CD4-positive, alpha-beta T cell treated with Interleukin-17A for 1 hour (primary cell): Measurements from ENCODE around the gene NDUFA3.
A peak's percentile ranks its signal among the peaks of the same experiment; 100 is the strongest.

ENCODE experiments used
- DNase-seq: peaks from one replicate; pipeline ENCODE4 v3.0.0-alpha.2; 2020

NDUFA3 gene

GRCh38 chr19:54108496-54108895 lies 5.8 kb downstream of the NDUFA3 start:
- no peak for DNase-seq

- DNase-seq = no peak
Observed at GRCh38 chr19:54109651-54110050, 7.0 kb downstream of the NDUFA3 start.

GRCh38 chr19:54114340-54115108 lies 11.9 kb downstream of the NDUFA3 start:
- peak; percentile 62 for DNase-seq

GRCh38 chr19:54115109-54116063 lies 12.7 kb downstream of the NDUFA3 start, which contains the start of the genes PRPF31 and TFPT:
Gene PRPF31 (plus strand): TSS chr19:54115754. CDS start chr19:54118279, 2,525 bp downstream.
Gene TFPT (minus strand): TSS chr19:54115657. CDS start chr19:54115269, 388 bp downstream.
- DNase-seq = peak; percentile 98

- DNase-seq = no peak
Observed at GRCh38 chr19:54121259-54121658, 18.6 kb downstream of the NDUFA3 start.

GRCh38 chr19:54123682-54124081 lies 21.0 kb downstream of the NDUFA3 start:
- no peak for DNase-seq

- no peak for DNase-seq
Observed at GRCh38 chr19:54124393-54124792, 21.7 kb downstream of the NDUFA3 start.

GRCh38 chr19:54125713-54126112 lies 23.1 kb downstream of the NDUFA3 start:
- DNase-seq = no peak

GRCh38 chr19:54127688-54128440 lies 25.2 kb downstream of the NDUFA3 start:
- no peak for DNase-seq

- DNase-seq = no peak
Observed at GRCh38 chr19:54128441-54128725, 25.7 kb downstream of the NDUFA3 start.

GRCh38 chr19:54128796-54129616 lies 26.4 kb downstream of the NDUFA3 start:
- no peak for DNase-seq

- DNase-seq = no peak
Observed at GRCh38 chr19:54129617-54129996, 27.0 kb downstream of the NDUFA3 start.

- no peak for DNase-seq
Observed at GRCh38 chr19:54133312-54133956, 30.8 kb downstream of the NDUFA3 start.

- no peak for DNase-seq
Observed at GRCh38 chr19:54133957-54134590, 31.4 kb downstream of the NDUFA3 start.

- DNase-seq = no peak
Observed at GRCh38 chr19:54136086-54136863, 33.6 kb downstream of the NDUFA3 start.

- peak; percentile 100 for DNase-seq
Observed at GRCh38 chr19:54136864-54137698, 34.4 kb downstream of the NDUFA3 start.

- DNase-seq = peak; percentile 52
Observed at GRCh38 chr19:54137699-54138488, 35.2 kb downstream of the NDUFA3 start, which contains the start of gene CNOT3. Gene CNOT3 (plus strand): TSS chr19:54137762. CDS start chr19:54142979, 5,217 bp downstream.

- no peak for DNase-seq
Observed at GRCh38 chr19:54138489-54139256, 36.0 kb downstream of the NDUFA3 start.
